Mucosa of descending colon (tissue), 3 donors: ENCODE measurements around the gene ITPK1. TPM values are rescaled to one million over a fixed set of nuclear protein-coding genes. Genes with fewer than 3 reads are reported as not detected.
A peak's percentile ranks its signal among the peaks of the same experiment; 100 is the strongest.
"Not testable (repeated sequence)": the region's sequence is repeated elsewhere in the genome, so short reads cannot be mapped to it uniquely, and the experiment has no call there.

Source experiments
- ATAC-seq: fragments of 200-7000 bp; cut with Tn5 transposase; one replicate; pipeline ENCODE4 v1.9.1; 2020; ENCODE audit warnings: mild to moderate bottlenecking, moderate library complexity
- DNase-seq, 3 donors: peaks; one replicate each; pipeline ENCODE4 v3.0.0-alpha.2; 2020
- H3K36me3 ChIP-seq: fragments of 200-600 bp; one replicate; pipeline ENCODE4 v1.8.0; 2021; ENCODE audit warnings: low read depth, mild to moderate bottlenecking
- H3K4me1 ChIP-seq: fragments of 200-600 bp; one replicate; pipeline ENCODE4 v1.8.0; 2021; ENCODE audit warnings: low read depth, mild to moderate bottlenecking
- H3K4me3 ChIP-seq: fragments of 200-600 bp; one replicate; pipeline ENCODE4 v1.8.0; 2021; ENCODE audit warnings: mild to moderate bottlenecking
- H3K9me3 ChIP-seq: fragments of 200-600 bp; one replicate; pipeline ENCODE4 v1.8.0; 2021; ENCODE audit warnings: mild to moderate bottlenecking
- intact Hi-C, 2 donors: fragments of 100-400 bp; cut with DNase I in 1 of 2; cut with micrococcal nuclease in 1 of 2; formaldehyde crosslinking; loops; one replicate each; pipeline versions ENCODE4 v1.11.0 to v1.11.1; 2022; cut with DNase I, micrococcal nuclease
- total RNA-seq, 3 donors: library from RNA; stranded (reverse); fragmentation: NEBNext Ultra II Directional in 2 of 3; extraction: Animal tissue kit (Norgen Biotek cat#: 25700) in 2 of 3; gene quantifications; one replicate each; pipeline versions ENCODE4 v1.2.1 to v1.2.4, GENCODE V29; 2021 to 2023
- TF ChIP-seq, protein P1 (sequence below): fragments of 200-600 bp; IDR thresholded peaks from one replicate; pipeline ENCODE4 v1.8.0; 2022; ENCODE audit warnings: antibody characterized with exemption, mild to moderate bottlenecking
- donor health status: DM: no; HTN: no; CAD: no; lungs with moderate emphysema.
- donor health status: DM: no; HTN: no; CAD: no.
- donor health status: DM: no; HTN: yes; CAD: no.

The ITPK1 gene
- total RNA-seq, 3 donors from 2014 or later, result 134 to 165 (median 152) TPM

DNA sequence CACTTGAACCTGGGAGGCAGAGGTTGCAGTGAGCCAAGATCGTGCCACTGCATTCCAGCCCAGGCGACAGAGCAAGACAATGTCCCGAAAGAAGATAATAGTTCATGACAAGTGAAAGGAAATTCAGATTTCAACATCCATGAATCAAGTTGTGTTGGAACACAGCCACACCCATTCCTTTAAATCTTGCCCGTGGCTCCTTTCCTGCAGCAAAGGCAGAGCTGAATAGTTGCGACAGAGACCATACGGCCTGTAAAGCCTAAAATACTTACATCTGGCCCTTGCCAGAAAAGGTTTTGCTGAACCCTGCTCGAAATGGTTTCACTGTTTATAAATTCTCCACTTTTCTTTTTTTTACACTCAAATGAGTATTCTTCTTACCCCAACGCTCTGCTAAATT is 17.7 kb upstream of the ITPK1 start:
- intact Hi-C loops, result no loop called here
- DNase-seq (no peak), ATAC-seq (no peak)
- TF ChIP-seq, protein P1, sequence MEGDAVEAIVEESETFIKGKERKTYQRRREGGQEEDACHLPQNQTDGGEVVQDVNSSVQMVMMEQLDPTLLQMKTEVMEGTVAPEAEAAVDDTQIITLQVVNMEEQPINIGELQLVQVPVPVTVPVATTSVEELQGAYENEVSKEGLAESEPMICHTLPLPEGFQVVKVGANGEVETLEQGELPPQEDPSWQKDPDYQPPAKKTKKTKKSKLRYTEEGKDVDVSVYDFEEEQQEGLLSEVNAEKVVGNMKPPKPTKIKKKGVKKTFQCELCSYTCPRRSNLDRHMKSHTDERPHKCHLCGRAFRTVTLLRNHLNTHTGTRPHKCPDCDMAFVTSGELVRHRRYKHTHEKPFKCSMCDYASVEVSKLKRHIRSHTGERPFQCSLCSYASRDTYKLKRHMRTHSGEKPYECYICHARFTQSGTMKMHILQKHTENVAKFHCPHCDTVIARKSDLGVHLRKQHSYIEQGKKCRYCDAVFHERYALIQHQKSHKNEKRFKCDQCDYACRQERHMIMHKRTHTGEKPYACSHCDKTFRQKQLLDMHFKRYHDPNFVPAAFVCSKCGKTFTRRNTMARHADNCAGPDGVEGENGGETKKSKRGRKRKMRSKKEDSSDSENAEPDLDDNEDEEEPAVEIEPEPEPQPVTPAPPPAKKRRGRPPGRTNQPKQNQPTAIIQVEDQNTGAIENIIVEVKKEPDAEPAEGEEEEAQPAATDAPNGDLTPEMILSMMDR, result no peak
- no peaks in the 10 kb centered on the region for H3K9me3 ChIP-seq
- peaks cover 13% of the 10 kb centered on the region for H3K4me1 ChIP-seq
- H3K36me3 ChIP-seq, result no peaks in the 10 kb centered on the region
- H3K4me3 ChIP-seq, result no peak overlapping the region

DNA sequence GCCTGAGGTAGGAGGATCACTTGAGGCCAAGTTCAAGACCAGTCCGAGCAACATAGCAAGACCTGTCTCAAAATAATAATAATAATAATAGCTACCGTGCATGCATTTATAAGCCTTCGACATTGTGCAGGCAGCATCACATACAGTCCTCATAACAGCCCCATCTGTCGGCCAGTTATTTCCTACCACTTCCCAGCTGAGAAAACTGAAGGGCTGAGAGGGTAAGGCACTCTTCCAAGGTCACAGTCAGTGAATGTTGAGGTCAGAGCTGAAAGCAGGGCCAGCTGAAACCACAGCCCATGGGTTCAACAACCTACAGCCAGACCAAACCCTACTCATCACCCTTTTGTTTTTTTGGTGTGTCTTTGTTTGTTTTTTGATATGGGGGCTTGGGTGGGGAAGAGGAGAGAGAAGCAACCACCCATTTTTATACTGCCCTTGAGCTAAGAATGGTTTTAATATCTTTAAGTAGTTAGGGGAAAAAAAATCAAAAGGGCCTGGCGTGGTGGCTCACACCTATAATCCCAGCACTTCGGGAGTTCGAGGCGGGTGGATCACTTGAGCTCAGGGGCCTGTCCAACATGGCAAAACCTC is 16.8 kb upstream of the ITPK1 start:
- intact Hi-C loops, result no loop called here

DNA sequence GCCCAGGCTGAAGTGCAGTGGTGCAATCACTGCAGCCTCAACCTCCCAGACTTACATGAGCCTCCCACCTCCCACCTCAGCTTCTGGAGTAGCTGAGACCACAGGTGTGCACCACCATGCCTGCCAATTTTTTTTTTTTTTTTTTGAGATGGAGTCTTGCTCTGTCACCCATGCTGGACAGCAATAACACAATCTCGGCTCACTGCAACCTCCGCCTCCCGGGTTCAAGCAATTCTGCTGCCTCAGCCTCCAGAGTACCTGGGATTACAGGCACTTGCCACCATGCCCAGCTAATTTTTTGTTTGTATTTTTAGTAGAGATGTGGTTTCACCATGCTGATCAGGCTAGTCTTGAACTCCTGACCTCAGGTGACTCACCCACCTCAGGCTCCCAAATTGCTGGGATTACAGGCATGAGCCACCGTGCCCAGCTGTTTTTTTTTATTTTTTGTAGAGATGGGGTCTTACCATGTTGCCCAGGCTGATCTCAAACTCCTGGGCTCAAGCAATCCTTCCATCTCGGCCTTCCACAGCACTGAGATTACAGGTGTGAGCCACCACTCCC is 15.6 kb upstream of the ITPK1 start:
- DNase-seq, H3K4me3 ChIP-seq, H3K9me3 ChIP-seq, H3K4me1 ChIP-seq, H3K36me3 ChIP-seq, intact Hi-C loops, ATAC-seq: not testable (repeated sequence)

More for the DNA sequence above, 16.8 kb upstream of the ITPK1 start:
- Histone ChIP-seq H3K9me3 (no peaks in the 10 kb centered on the region), H3K36me3 (no peaks in the 10 kb centered on the region), H3K4me3 (no peak overlapping the region), H3K4me1 (peaks cover 7% of the 10 kb centered on the region)
- peak; percentile 75 for ATAC-seq
- TF ChIP-seq, protein P1, result peak; percentile 13
- DNase-seq, result peak in 1 of 3 donors; percentile 74

DNA sequence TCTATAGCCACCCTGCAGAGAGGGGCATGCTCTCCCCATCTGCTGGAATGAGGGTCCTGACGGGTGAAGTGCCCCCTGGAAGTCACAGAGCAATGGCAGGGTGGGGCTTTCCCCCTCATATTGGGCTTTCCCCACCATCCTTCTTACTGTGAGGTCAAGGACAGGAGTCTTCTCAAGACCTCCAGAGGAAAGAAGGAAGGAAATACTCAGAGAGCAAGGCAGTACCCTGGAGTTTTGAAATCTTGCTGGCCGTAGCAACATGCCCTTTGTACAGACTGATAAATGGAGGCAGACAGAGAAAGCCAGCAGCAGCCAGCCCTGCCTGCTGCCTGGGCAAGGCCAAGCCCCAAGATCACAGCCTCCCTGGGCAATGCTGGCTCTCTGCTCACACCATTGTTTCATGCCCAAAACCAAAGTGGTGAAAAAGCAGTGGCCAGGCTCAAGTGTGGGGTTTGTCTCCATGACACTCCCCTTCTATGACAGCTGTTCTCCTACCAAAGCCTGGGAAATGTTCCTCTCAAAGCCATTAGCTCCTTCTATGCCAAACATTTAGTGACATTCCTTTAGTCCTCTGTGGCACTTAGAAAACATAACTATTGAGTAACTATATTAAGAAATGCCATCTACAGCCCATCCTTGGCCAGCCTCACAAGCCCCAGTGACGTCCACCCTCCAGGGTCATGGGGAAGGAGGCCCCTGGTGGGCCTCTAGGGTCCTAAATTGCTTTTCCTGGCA is 13.2 kb upstream of the ITPK1 start:
- Histone ChIP-seq H3K4me1 (no peaks in the 10 kb centered on the region), H3K36me3 (no peaks in the 10 kb centered on the region), H3K9me3 (no peaks in the 10 kb centered on the region), H3K4me3 (no peak overlapping the region)
- no peak for DNase-seq
- intact Hi-C loops, result no loop called here
- TF ChIP-seq, protein P1, result no peak
- no peak for ATAC-seq

DNA sequence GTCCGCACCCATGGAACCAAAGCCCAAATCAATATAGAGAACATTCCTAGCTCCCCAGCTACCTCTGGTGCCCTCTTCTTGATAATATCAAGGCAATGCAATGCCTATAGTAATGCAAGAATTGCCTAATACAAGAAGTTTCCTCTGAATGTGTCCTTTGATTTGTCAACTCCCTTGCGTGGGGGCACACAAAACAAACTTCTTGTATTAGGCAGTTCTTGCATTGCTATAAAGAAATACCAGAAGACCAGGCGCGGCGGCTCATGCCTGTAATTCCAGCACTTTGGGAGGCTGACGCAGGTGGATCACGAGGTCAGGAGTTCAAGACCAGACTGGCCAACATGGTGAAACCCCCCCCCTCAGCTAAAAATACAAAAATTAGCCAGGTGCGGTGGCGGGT is 10.4 kb upstream of the ITPK1 start:
- intact Hi-C loops, result no loop called here
- TF ChIP-seq, protein P1, result no peak
- no peak overlapping the region for H3K4me3 ChIP-seq
- H3K36me3 ChIP-seq, result no peaks in the 10 kb centered on the region
- H3K9me3 ChIP-seq, result no peaks in the 10 kb centered on the region
- ATAC-seq (no peak), DNase-seq (no peak)
- H3K4me1 ChIP-seq, result no peaks in the 10 kb centered on the region

DNA sequence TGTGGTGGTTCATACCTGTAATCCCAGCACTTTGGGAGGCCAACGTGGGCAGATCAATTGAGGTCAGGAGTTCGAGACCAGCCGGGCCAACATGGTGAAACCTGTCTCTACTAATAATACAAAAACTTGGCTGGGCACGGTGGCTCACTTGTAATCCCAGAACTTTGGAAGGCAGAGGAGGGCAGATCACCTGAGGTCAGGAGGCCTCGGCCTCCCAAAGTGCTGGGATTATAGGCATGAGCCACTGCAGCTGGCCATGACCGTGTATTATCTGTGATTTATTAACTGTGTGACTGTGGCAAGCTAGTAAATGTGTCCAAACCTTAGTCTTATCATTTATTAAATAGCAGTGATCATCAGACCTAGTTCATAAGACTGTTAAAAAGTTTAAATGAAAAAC is 7.1 kb upstream of the ITPK1 start:
- ATAC-seq (no peak), DNase-seq (no peak)
- intact Hi-C loops, result no loop called here
- H3K36me3 ChIP-seq, result no peaks in the 10 kb centered on the region
- no peak overlapping the region for H3K4me3 ChIP-seq
- TF ChIP-seq, protein P1, result no peak
- no peaks in the 10 kb centered on the region for H3K9me3 ChIP-seq
- no peaks in the 10 kb centered on the region for H3K4me1 ChIP-seq
